ENCODE data around the gene BNIP3.

DNA sequence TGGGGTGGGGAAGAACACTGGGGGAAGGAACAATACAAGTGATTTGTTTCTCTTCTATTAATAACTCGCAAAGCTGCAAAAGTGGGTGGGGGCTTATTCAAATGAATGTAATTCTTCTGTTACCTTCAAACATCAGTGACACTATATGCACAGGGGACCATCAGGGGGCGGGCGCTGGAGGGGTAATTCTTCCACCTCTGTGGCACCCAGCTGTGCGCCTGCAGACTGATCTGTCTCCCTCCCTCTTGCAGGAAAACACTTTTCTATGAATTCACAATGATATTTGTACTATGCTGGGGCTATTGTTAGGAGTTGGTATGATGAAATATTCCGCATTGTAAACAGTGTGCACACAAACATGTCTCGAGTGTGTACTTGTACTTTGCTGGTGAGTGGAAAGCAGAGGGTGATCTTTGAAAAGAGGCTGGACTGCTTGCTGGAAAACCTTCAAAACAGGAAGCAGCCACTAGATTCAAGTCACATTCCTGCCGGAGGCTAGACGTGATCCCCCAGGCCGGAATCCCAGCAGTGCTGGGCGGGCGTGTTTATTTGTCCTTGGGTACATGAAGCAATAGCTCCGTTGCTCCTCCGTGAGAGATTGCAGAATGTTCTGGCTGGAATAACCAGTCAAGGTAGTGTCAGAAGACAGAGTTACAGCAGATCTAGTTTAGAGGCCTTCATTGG, 15.8 kb upstream of the BNIP3 start:
- TF ChIP-seq, protein P1, sequence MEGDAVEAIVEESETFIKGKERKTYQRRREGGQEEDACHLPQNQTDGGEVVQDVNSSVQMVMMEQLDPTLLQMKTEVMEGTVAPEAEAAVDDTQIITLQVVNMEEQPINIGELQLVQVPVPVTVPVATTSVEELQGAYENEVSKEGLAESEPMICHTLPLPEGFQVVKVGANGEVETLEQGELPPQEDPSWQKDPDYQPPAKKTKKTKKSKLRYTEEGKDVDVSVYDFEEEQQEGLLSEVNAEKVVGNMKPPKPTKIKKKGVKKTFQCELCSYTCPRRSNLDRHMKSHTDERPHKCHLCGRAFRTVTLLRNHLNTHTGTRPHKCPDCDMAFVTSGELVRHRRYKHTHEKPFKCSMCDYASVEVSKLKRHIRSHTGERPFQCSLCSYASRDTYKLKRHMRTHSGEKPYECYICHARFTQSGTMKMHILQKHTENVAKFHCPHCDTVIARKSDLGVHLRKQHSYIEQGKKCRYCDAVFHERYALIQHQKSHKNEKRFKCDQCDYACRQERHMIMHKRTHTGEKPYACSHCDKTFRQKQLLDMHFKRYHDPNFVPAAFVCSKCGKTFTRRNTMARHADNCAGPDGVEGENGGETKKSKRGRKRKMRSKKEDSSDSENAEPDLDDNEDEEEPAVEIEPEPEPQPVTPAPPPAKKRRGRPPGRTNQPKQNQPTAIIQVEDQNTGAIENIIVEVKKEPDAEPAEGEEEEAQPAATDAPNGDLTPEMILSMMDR (IDR thresholded peaks at IDR 0.05): no peak
- TF ChIP-seq POLR2A (IDR thresholded peaks at IDR 0.05) (no peak), EP300 (IDR thresholded peaks at IDR 0.05) (no peak), POLR2AphosphoS5 (IDR thresholded peaks at IDR 0.05) (peak in 2 of 3 donors; percentile 78 to 79)

Data from suprapubic skin (tissue), 4 donors.